GM21447 (cell line): ENCODE measurements around the gene ZDHHC3.
"Not testable (repeated sequence)": the region's sequence is repeated elsewhere in the genome, so short reads cannot be mapped to it uniquely, and the experiment has no call there.

Experiments used
- ATAC-seq: cut with Tn5 transposase; IDR thresholded peaks from one replicate; pipeline ENCODE4 v1.9.1; 2021; ENCODE audit not compliant: unreplicated experiment

The ZDHHC3 gene

DNA sequence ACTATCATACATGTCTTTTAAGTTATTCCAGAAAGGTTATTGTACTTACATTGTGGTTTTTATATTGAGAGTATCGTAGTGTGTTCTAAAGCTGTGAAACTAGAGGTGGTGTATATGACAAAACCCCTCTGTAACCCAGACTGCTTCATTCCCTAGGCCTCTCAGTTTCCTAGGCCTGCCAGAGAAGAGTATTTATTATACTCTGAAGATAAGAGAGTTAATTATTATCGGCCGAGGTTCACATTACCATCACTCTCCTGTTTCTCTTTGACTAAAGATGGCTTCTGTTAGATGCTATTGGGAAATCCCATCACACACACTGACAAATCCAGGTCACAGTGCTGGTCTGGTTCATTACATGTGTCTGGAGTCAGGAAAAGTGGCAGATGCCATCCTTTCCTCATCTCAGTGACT lies 20.6 kb upstream of the ZDHHC3 start:
- no peak for ATAC-seq

DNA sequence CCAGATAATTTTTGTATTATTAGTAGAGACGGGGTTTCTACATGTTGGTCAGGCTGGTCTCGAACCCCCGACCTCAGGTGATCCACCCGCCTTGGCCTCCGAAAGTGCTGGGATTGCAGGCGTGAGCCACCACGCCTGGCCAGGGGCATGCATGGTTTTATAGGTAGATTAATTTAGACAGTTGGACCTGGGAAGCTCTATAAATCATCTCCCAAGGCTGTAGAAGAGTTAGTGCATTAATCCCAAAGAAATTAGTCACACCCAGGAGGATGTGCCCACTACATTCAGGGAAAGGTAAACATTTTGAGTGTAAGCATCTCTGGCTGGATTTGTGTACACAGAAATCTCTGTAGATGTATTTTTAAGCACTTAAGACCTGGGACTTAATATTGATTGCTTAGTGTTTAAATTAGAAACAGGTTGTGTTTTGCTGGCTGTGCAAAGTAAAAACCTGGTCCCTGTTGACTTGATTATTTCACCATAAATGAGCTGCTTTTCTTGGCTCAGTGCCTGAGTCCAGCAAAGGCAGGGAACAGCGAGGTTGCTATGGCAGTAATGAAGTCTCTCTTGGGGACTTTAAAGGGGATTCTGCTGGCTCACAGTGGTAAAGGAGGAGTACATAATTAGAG lies 19.3 kb upstream of the ZDHHC3 start:
- ATAC-seq, result no peak

DNA sequence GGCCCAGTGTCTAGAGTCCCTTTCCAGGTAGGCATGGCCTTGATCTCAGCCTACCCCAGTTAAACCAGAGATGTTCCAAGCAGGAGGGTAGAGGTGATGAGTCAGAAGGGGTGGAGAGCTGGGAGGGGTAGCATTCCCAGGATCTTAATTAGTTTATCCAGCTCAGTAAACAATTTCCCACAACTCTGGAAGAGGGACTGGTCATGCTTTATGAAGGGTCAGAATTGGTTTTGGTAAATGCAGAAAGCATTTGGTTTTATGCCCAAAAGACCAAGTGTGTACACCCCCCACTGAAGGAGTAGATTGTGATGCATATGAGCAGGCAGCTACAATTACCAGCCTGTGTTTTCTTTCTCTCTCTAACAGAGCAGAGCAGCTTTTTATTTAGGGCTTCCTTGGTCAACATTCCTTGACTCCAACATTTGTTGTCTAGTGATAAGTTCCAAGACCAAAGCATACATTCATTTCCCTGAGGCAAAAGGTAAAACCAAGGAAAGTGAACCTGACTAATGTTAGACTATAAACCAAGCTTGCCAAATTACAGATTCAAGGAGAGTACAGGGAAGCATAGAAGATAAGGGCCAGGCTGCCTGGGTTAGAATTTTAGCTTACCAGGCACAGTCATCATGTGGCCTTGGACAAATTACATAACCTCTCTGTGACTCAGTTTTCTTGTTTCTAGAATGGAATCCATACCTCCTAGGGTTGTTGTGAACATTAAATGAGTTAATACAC lies 17.7 kb upstream of the ZDHHC3 start:
- no peak for ATAC-seq

DNA sequence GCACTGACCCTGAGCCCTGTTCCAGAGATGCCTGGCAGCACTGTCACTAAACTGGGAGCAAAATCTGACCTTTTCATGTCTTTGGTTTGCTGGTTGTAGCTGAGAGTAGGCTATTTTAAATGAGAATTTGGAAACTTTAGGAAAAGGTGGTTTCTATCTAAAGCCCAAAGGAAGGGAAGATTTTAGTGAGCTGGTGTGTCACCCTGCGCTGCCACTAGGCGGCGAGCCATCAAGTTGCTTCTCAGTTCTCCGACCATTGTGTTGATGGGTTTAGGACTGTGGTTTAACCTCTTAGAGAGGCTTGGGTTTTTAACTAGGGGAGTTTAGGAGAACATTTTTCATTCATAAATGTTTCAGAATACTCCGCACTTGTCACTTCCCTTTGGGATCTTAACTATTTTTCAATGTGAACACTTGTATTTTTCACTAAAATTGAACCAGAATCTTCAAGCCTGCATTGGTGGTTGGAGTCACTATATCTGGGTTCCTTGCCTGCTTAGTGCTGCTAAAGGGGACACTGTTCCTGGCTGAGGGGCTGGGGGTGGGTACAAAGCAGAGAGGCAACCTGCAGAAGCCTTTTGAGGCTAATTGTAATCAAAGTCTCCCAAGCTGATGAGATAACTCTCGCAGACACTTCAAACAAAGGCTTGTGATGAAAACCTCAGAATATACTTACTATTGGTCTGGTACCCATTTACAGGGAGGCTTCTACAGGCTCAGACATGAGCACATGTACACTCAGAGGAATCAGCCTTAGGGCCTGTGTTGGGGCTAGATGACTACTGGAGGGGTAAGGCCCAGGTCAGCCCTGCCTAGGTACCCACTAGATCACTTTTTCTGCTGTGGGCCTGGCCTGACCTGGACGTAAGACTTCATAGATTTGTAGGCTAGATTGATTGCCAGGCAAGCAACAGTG lies 16.8 kb upstream of the ZDHHC3 start:
- no peak for ATAC-seq

DNA sequence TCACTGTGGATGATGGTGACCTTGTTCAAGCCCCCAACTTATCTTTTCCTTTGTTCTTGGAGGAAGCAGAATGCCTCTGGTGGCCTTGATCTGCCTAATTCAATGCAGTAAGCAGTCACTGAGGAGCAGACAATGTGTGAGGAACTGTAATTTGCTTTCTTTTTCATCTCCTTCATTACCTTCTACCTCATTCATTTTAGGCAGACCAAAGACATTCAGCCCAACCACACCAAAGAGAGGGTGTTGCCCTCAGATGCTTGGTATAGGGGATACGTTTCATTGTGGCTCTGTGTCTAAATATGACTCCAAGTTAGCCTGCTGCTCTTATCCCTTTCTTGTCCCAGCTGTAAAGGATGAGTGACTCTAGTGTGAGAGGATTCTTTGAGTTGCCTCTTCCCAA lies 15.4 kb upstream of the ZDHHC3 start:
- no peak for ATAC-seq

DNA sequence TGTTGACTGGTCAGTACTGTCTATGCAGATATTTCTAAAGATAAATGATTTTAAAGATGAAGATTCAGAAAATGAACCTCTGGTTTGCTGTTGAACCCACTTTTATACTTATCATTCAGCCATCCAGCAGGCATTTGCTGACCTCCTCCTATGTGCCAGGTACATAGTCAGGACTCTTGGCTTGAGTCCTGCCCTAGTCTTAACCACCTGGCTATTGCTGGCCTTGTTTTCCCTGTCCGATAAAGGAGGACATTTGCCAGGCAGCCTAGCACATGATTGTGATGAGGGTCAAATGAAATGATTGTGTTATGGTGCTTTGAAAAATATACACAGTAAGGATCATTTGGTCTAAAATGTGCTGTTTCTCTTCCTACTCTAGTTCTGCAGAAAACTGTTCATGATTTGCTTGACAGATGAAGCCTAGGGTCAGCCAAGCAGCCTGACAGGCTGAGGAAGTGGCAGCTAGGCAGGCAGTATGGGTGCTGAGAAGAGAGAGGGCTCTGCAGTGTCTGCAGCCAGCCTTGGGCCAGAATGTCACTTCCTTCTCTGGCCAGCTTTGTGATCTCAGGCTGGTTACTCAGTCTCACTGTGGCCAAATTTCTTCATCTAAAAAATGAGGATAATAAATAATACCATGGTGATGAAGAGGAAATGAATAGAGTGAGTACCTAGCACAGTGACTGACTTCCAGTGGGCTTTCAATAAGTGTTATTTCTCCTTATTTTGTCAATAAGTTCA lies 13.8 kb upstream of the ZDHHC3 start:
- ATAC-seq, result no peak

DNA sequence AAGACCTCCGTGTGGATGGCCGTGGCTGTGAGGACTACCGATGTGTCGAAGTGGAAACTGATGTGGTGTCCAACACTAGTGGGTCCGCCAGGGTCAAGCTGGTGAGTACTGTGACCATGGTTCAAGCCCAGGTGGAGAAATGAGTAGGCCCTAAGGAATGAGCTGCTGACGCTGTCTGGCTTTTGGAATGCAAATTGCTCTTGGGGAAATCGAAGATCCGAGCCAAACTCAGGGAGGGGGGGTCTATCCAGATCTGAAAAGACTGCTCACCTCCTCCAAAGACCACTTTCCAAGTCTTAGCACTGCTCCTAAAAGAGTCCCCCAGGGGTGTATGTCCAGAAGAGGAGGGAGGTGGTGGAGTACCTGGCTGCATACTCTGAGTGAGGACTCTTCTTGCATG lies 13.2 kb upstream of the ZDHHC3 start:
- ATAC-seq, result no peak

DNA sequence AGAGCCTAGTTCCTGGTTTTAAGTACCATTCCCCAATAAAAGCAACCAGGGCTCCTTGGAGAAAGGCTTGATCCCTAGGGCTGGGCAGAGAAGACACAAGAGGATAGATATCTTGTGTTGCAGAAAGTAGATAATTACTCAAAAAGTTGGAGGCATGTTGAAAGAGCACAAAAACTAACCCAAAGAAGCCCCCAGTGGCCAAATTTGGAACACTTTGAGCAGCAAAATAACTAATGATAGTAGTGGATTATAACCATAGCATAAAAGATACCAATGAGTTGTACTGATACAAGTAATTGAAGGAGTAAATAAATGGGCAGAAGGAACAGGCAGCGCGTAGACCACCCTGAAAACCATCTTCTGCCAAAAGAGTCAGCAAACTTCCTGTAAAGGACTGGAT lies 12.1 kb upstream of the ZDHHC3 start:
- ATAC-seq, result no peak

DNA sequence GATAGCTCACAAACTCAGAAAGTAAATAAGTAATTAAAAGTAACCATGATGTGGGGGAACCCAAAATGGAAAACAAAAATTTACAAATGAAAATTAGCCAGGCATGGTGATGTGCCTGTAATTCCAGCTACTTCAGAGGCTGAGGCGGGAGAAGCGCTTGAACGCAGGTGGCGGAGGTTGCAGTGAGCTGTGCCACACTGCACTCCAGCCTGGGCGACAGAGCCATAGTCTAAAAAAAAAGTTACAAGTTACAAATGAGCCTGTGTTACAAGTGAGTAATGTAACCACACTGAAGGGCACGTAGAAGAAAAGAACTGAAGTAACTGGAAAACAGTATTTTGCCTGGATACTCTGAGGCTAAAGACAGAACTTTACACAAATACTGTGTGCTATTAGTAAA lies 11.4 kb upstream of the ZDHHC3 start:
- no peak for ATAC-seq

DNA sequence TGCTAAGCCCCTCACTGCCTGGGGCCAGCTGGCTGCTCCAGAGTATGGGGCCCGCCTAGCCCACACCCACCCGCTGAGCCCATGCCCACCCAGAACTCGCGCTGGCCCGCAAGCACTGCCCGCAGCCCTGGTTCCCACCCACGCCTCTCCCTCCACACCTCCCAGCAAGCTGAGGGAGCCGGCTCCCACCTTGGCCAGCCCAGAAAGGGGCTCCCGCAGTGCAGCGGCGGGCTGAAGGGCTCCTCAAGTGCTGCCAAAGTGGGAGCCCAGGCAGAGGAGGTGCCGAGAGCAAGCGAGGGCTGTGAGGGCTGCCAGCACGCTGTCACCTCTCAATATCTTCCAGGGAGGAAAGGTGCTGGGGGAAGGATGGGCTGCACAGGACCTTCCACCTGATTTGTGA lies 10.4 kb upstream of the ZDHHC3 start:
- ATAC-seq, result not testable (repeated sequence)

DNA sequence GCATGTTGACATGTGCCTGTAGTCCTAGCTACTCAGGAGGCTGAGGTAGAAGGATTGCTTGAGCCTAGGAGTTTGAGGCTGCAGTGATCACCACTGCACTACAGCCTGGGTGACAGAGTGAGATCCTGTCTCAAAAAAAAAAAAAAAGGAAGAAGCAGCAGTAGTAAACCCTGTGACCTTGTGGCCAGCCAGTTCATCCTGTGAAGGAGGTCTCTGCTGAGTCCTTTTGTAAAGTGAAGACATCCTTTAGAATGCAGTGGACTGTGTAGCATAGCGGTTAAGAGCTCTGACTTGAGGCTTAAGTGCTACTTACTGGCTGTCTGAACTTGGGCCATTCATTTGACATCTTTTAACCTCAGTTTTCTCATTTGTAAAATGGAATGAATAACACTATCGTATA lies 8.4 kb upstream of the ZDHHC3 start:
- ATAC-seq, result peak; percentile 65

DNA sequence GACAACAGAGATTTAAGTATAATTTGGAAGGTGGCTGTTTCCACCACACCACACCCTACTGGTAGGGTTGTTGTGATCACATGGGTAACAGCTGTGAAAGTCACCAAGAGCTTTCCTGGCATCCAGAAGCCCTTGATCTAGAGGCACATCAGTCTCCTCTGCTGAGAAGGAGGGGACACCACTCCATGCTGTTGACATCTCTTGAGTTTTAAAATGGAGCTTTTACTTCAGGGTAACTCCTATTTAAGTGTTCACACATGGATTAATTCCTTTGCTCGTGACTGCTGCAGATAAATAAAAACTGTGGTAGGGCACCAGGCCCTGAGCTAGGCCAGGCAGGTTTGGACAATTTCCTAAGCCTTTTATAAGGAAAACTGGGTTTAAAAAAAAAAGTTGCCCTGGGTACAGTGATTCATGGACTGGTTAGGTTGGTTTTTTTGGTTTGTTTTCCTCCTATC lies 7.5 kb upstream of the ZDHHC3 start:
- ATAC-seq, result no peak

DNA sequence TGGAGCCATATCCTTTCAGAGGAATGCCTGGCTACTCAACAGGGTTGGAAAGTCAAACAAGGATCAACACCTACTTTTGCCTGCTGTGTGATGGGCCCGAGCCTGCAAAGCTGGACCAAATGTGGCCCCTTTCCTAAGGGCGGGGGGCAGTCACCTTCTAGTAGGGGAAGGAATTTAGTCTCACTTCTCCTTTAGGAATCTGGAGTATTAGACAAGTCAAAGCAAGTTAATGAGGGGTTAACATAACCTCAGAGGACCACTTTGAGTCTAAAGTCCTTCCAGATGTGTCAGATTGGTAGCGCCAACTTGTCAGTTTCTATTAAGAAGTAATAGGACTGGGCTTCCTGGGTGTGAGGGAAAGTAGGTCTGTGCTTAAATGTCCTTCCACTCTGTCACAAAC lies 6.8 kb upstream of the ZDHHC3 start:
- no peak for ATAC-seq

DNA sequence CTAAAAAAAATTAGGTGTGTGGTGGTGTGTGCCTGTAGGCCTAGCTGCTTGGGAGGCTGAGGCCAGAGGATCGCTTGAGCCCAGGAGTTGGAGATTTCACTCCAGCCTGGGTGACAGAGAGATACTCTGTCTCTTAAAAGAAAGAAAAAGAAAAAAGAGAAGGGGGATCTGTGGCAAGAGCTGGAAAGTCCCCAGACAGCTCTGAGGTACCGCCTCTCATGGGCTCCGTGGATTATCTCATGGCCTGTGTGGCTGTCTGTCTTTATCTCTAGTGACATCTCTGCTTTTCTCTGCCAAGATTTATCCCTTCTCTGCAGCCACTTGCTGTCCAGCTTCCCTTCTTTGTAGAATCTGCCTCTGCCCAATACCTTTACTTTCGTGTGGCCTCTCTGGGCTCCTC lies 5.8 kb upstream of the ZDHHC3 start:
- ATAC-seq, result no peak

DNA sequence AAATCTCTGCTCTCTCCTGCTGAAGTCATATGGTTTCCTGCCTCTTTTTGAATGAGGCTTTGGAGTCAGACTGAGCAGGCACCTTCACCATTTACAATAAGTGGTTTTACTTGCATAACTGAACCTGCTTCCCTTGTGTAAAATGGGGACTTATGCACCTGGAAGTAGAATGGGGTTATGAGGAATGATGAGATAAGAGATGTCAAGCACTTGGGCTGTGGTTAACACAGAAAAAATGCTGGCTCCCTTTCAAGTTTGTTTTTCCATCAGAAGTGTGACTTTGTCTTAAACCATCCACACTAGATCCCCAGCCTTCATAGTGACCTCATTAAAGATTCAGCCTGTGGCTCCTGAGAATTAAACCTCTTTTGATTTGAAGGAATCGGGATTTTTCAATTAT lies 5.2 kb upstream of the ZDHHC3 start:
- no peak for ATAC-seq

DNA sequence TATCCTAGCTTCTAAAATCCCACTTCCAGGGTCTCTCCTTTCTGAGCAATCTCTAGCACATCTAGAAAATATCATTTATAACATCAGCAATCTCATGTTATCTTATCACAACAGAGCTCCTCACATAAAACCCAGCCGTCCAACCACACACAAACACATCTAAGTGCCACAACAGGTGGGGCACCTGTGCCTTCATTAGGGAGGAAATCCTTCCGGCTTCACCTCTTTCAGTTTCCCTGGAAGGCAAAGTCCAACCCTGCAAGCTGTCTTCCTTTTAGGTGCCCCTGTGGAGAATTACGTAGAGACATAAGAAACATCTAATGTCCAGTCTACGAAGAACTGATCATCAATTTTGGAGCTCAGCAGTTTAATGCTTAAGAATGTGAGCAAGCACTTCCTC lies 1.6 kb downstream of the ZDHHC3 start:
- ATAC-seq, result no peak

DNA sequence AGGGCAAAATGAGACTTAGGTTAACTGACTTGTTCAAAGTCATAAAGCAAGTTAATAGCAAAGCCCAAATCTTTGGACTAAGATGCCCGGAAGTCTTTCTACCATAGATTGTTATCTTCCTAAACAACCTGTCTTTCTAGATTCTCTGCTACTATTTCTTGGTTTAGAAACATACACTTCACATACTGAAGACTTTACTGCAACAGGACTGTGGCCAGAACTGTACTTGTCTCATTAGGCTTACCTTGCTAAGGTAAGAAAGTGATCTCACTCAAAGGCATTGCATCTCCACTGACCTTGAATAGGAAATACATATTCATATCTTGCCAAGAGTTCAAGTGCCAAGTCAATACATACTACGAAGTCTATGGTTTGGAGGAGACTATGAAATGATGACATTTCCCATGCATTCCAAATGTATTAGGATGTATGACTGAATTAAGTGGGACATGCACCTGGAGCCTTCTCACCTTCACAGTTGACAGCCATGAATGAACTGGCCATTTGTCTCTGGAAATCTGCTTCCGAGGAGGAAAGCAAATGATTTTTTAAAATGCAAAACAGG lies 5.0 kb downstream of the ZDHHC3 start:
- no peak for ATAC-seq

DNA sequence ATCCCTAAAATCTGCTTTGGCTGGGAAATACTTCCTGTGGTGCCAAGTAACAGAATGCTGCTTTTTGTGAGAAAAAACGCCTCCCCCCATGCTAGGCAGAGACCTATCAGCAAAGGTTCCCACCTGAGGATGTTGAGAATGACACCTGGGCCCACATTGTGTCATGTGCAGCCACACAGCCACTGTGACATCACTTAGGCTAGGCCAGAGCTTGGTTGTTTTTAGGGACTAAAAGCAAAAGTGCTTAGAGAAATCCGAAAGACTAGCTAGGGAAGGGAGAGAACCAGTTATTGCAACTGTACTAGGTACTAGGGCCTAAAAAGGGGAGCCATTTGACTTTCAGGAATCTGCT lies 6.2 kb downstream of the ZDHHC3 start:
- ATAC-seq, result no peak

DNA sequence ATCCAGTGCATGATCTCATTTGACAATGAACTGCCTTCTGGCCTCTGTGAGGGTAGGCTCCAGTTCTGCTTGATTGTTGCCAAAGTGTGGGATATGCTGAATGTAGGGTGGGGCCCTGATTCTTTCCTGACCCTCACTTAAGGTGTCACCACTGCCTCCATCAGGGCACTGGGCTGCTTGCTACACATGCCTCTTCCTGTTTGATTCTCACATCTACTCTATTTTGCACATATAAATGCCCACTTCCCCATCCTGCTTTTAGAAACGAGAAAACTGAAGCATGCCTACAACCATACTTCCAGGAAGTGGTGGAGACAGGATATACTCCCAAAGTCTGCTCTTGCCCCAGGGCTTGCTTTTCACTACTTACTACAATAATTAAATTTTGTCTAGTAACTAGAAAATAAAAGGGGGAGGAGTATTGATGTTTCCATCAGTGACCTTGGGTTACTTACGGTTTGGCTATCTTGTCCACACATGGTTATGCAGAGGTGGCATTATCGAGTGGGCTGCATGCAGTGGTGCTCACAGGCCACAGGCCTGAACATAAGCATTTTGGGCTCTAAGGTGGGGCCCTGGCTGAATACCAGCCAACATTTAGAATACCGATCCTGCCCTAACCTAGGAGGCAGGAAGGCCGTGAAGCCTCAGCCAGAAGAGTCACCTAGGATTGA lies 6.7 kb downstream of the ZDHHC3 start:
- ATAC-seq, result no peak

DNA sequence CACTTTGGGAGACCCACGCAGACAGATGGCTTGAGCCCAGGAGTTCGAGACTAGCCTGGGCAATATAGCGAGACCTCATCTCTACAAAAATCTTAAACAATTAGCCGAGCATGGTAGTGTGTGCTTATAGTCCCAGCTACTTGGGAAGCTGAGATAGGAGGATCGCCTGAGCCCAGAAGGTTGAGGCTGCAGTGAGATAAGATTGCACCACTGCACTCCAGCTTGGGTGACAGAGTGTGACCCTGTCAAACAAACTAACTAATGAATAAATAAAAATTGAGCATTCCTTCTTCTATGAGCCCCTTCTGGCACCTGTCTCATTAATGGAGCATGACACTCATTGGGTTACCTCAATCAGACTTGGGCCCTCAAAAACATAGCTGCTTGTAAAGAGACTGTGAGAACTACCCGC lies 7.5 kb downstream of the ZDHHC3 start:
- no peak for ATAC-seq
